ENCODE measurements around the gene CACNB2.

DNA sequence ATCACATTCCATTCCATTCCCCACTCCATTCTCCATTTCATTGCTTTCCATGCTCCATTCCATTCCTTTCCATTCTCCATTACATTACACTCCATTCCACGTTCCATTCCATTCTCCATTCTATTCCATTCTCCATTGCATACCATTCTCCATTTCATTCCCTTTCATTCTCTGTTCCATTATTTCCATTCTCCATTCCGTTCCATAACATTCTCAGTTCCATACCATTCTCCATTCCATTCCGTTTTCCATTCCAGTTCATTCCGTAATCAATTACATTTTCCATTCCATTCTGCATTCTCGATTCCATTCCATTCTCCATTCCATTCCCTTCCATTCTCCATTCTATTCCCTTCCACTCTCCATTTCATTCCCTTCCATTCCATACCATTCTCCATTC lies 424.8 kb downstream of the CACNB2 start:
- no peak for TF ChIP-seq POLR2A (IDR thresholded peaks at IDR 0.05)
- TF ChIP-seq, protein P1, sequence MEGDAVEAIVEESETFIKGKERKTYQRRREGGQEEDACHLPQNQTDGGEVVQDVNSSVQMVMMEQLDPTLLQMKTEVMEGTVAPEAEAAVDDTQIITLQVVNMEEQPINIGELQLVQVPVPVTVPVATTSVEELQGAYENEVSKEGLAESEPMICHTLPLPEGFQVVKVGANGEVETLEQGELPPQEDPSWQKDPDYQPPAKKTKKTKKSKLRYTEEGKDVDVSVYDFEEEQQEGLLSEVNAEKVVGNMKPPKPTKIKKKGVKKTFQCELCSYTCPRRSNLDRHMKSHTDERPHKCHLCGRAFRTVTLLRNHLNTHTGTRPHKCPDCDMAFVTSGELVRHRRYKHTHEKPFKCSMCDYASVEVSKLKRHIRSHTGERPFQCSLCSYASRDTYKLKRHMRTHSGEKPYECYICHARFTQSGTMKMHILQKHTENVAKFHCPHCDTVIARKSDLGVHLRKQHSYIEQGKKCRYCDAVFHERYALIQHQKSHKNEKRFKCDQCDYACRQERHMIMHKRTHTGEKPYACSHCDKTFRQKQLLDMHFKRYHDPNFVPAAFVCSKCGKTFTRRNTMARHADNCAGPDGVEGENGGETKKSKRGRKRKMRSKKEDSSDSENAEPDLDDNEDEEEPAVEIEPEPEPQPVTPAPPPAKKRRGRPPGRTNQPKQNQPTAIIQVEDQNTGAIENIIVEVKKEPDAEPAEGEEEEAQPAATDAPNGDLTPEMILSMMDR (IDR thresholded peaks at IDR 0.05 in 4 of 5, conservative IDR thresholded peaks at IDR 0.05 in 1 of 5) = no peak

All from gastrocnemius medialis (tissue), 4 donors.